NCI-H1105 (cell line): ENCODE measurements around the gene VPS37C.
"Not testable (repeated sequence)": the region's sequence is repeated elsewhere in the genome, so short reads cannot be mapped to it uniquely, and the experiment has no call there.

Source experiments
- DNase-seq: peaks from one replicate; lab custom pipeline; 2025; lab: John Stamatoyannopoulos, UW

The VPS37C gene

GRCh38 chr11:61095021-61095420 lies 66.2 kb downstream of the VPS37C start:
- DNase-seq, result no peak

DNA sequence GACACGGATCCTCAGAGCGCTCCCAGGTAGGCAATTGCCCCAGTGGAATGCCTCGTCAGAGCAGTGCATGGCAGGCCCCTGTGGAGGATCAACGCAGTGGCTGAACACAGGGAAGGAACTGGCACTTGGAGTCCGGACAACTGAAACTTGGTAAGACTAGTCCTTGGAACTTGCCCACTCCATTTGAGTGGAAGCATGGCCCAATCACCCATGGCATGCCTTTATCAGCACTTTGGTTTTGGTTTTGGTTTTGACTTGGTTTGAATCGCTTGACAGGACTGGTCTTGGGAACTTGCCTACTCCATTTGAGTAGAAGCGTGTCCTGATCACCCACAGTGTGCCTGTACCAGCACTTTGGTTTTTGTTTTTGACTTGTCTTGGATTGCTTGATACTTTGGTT lies 67.1 kb downstream of the VPS37C start:
- DNase-seq, result not testable (repeated sequence)

GRCh38 chr11:61092908-61093763 lies 68.1 kb downstream of the VPS37C start:
- DNase-seq, result no peak

GRCh38 chr11:61092280-61092766 lies 68.9 kb downstream of the VPS37C start:
- no peak for DNase-seq

GRCh38 chr11:61091373-61092279 lies 69.6 kb downstream of the VPS37C start:
- no peak for DNase-seq

DNA sequence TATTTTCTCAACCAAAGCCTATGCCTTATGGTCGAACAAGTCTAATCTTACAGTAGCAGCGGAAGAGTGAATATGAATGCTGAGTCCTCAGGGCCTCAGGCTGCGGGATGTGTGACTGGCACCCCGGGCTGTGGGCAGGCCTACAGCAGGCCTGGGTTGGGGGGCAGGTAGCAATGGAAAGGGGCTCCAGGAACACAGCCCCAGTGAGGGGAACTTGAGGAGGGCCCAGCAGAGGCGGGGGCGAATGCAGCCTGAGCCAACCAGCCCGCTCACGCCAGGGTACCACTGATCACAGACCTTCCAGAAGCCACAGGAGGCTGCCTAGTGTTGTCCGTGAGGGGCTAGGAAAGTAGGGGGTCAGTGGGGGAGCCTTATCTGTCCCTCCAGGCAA lies 70.2 kb downstream of the VPS37C start:
- DNase-seq, result no peak

DNA sequence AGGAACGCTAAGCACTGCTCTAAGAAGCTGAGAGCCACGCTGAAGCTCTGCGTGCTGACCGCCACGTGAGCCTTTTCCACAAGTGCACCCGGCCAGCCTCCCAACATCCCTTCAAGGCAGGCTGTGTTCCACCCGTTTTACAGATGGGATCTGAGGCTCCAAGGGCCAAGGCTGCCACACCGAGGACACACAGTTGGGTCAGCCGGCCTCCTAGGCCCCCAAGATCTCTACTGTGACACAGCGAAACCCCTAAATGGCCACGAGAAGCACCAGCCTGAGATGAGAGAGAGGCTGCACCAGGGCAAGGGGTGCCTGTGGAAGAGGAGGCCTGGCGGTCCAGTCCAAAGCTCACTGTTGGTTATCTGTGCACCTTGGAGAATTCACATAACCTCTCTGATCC lies 70.7 kb downstream of the VPS37C start:
- no peak for DNase-seq

DNA sequence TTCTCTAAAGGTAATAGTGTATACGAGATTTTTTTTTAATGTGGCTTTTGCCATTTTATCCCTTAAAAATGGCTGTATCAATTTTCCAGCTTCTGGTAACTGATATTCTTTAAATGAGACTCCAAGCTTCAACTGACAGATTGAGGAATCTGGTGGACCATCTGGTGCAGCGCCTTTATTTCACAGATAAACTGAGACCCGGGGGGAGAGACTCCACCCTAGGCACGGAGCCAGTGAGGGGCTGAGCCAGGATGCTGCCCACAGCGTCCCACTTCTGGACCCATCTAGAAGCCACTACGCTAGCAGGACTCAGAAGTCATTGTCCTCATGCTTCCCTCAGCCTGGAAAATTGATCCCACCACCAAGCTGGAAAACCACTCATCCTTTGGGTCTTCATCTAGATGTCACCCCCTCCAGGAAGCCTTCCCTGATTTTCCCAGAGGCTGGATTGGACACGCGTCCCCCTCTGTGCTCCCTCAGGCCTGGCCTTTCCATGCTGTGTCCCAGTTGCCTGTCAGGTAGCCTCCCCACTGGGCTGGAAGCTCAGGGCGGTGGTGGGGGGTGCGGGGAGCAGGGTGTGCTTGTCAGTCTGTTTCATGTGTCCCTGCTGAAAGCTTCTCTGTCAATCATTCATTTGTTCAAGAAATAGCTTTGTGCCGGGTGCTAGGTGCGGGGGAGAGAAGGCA lies 71.3 kb downstream of the VPS37C start:
- DNase-seq, result no peak

GRCh38 chr11:61087426-61088119 lies 73.7 kb downstream of the VPS37C start:
- DNase-seq, result no peak

DNA sequence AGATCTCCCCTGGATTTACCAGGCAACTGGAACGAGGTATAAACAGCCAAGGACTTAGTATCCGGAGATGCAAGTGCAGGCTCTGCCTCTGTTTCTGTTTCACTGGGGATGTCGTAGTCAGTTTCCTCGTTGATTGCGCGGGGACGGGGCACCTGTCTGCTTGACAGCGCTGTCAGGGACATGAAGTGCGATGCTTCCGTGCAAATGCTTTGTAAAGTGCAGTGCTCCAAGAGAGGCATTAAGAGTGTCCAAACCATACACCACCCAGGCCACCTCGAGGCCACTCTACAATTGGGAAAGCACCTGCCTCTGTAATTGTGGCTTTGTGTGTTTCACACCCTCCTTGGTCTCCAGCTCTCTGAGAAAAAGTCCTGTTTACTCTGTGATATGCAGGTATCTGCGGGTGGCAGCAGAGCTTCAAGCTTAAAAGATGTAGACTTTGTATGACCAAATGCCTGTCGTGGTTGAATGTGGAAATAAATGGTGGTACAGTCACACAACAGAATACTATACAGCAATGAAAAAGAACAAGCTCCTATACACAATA lies 77.6 kb downstream of the VPS37C start:
- DNase-seq, result no peak

DNA sequence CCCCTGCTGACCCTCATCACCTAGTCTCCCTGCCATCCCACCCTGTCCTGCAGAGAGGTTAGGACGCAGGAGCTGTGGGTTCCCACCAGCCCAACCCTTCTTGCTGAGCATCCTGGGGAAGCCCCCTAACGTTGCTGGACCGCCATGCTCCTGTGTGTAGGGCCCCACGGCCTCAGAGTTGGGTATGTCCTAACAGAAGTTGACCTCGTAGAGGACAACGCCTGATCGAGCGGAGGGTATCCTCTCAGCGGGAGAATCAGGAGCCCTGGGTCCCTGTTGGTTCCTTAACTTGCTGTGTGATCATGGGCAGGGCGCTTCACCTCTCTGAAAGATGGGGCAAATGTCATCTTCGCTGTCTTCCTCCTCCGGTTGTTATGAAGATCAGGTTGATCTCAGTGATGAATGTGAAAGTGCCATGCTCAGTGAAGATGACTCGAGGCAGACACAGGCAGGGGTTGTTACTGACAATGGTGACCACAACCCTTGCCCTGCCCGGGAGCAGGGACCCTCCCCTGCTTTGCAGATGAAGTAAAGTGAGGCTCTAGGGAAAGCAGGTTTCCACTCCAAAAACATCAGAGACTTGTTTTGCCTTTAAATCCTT lies 78.2 kb downstream of the VPS37C start:
- no peak for DNase-seq

GRCh38 chr11:61082062-61082870 lies 79.0 kb downstream of the VPS37C start:
- DNase-seq, result no peak

- DNase-seq, result no peak
Observed at GRCh38 chr11:61080986-61081590, 80.1 kb downstream of the VPS37C start.

DNA sequence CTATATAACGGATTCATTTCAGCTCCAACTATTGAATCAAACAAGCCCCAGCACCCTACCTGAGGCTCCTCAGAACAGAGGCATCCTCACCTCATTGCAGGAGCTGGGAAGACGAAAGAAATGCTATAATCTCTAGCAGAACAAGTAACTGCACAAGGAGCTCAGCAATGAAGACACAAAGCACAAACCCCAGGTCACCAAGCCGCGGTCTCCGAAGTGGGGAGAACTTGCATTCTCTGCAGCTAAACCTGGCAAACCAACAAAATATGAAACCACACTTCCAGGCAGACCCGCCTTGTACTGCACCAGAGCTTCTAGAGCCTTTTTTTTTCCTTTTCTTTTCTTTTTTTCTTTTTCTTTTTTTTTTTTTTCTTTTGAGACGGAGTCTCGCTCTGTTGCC lies 80.7 kb downstream of the VPS37C start:
- no peak for DNase-seq
